Renal pelvis (tissue), 4 donors: ENCODE measurements around the gene MXD3. TPM values are rescaled to one million over a fixed set of nuclear protein-coding genes. Genes with fewer than 3 reads are reported as not detected.
"Not testable (repeated sequence)": the region's sequence is repeated elsewhere in the genome, so short reads cannot be mapped to it uniquely, and the experiment has no call there.

Experiments used
- DNase-seq: peaks from one replicate; pipeline ENCODE4 v3.0.0-alpha.2; 2013
- polyA plus RNA-seq, 3 donors: library from polyadenylated mRNA; unstranded; fragments of 120-200 nt; gene quantifications; one replicate each; pipeline ENCODE4 v1.2.1, GENCODE V29; 2013; ENCODE audit not compliant: insufficient read length in 3 of 3

The MXD3 gene
- polyA plus RNA-seq, 3 donors, result 22.4 to 30.8 (median 26.2) TPM

DNA sequence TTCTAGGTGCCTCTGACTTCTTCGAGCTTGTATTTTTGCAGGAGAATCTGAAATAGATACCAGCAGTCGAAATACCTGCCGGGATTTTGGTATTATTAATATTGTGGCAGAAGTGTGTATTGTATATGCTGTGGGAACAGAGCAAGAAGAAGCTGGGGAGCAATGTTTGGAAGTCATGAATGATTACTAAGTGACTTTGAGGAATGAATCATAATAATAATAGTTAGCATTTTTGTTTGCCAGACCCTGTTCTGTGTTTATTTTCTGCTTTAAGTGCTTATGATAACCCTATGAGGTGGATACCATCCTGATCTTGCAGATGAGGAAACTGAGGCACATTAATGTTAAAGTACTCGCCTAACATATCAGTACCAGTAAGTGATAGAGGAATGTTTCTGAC, 40.6 kb downstream of the MXD3 start:
- DNase-seq, result no peak

- no peak for DNase-seq
These were observed 41.0 kb downstream of the MXD3 start for GRCh38 chr5:177270653-177271052.

GRCh38 chr5:177269976-177270375, 41.7 kb downstream of the MXD3 start:
- no peak for DNase-seq

GRCh38 chr5:177269232-177269895, 42.3 kb downstream of the MXD3 start:
- DNase-seq, result no peak

GRCh38 chr5:177265395-177265794, 46.3 kb downstream of the MXD3 start:
- no peak for DNase-seq

DNA sequence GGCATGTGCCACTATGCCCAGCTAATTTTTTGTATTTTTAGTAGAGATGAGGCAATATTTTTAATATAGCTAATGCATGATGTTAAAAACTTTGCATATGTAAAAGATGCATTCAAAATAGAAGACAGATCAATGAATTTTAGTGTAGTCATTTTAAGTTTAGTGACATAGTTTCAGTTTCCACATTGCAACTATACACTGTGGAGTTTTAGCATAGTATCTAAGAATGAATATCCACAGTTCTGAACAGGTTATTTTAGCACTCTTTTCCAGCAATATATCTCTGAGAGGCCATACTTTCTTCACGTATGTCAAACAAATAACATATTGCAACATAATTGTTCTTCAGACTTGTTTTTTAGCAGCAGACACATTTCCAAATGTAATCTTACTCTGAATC, 47.5 kb downstream of the MXD3 start:
- no peak for DNase-seq

DNA sequence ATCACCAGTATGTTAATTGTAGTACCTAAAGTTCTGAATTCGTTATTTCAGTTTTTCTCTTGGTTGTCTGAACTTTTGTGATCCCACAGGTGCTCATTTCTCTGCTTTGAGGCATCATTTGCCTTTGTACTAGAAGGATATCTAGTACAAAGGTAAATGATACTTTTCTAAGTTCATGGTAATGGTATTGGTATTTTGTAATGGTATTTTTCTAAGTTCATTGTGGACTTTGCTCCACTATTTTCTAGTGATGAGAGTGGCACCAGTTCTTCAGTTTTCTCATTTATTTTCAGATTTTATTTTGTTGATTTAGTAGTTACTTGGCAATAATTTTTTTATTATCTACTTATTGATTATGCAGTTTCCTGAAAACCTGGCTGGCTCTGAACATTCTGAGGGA, 50.2 kb downstream of the MXD3 start:
- DNase-seq, result no peak

- no peak for DNase-seq
These were observed 50.7 kb downstream of the MXD3 start for GRCh38 chr5:177260961-177261360.

DNA sequence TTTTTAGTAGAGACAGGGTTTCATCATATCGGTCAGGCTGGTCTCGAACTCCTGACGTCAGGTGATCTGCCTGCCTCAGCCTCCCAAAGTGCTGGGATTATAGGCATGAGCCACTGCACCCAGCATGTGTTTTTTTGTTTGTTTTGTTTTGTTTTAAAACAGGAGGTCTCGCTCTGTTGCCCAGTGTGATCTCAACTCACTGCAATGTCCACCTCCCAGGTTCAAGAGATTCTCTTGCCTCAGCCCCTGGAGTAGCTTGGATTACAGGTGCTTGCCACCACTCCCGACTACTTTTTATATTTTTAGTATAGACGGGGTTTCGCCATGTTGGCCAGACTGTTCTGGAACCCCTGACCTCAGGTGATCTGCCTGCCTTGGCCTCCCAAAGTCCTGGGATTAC, 53.0 kb downstream of the MXD3 start:
- not testable (repeated sequence) for DNase-seq

Other genes with a start within 250 kb of the MXD3 start
- gene FGFR4, start 225.0 kb downstream of the MXD3 start, polyA plus RNA-seq, result 100 to 1,000 TPM in 2 of 3 donors, 10 to 100 TPM in 1; 87.4 to 103 (median 101) TPM
- 10 to 100 TPM; 62.9 to 70.0 (median 68.5) TPM for gene NSD1, start 178.1 kb downstream of the MXD3 start, polyA plus RNA-seq
- gene RAB24, start 8.2 kb downstream of the MXD3 start, polyA plus RNA-seq, result 10 to 100 TPM; 30.0 to 33.6 (median 30.9) TPM
- 100 to 1,000 TPM; 109 to 151 (median 127) TPM for gene PRELID1, start 8.1 kb downstream of the MXD3 start, polyA plus RNA-seq
- 100 to 1,000 TPM; 139 to 165 (median 142) TPM for gene LMAN2, start 39.8 kb upstream of the MXD3 start, polyA plus RNA-seq
- gene RGS14, start 46.0 kb upstream of the MXD3 start, polyA plus RNA-seq, result 10 to 100 TPM; 16.3 to 18.9 (median 17.4) TPM
- 100 to 1,000 TPM; 215 to 304 (median 249) TPM for gene SLC34A1, start 72.5 kb upstream of the MXD3 start, polyA plus RNA-seq
- gene PFN3, start 88.8 kb upstream of the MXD3 start, polyA plus RNA-seq, result 1 to 10 TPM; 3.1 to 6.2 (median 5.2) TPM
- 10 to 100 TPM in 2 of 3 donors, 1 to 10 TPM in 1; 9.1 to 22.1 (median 20.7) TPM for gene F12, start 97.7 kb upstream of the MXD3 start, polyA plus RNA-seq
- gene GRK6, start 114.8 kb upstream of the MXD3 start, polyA plus RNA-seq, result 10 to 100 TPM; 27.9 to 32.3 (median 30.6) TPM
- 1 to 10 TPM; 2.3 to 3.1 (median 2.9) TPM for gene PRR7, start 134.9 kb upstream of the MXD3 start, polyA plus RNA-seq
- 100 to 1,000 TPM; 198 to 243 (median 217) TPM for gene DBN1, start 161.7 kb upstream of the MXD3 start, polyA plus RNA-seq
- 100 to 1,000 TPM; 117 to 152 (median 120) TPM for gene PDLIM7, start 185.7 kb upstream of the MXD3 start, polyA plus RNA-seq
- 1 to 10 TPM; 6.6 to 7.2 (median 7.1) TPM for gene DOK3, start 197.9 kb upstream of the MXD3 start, polyA plus RNA-seq
- gene DDX41, start 205.1 kb upstream of the MXD3 start, polyA plus RNA-seq, result 100 to 1,000 TPM in 2 of 3 donors, 10 to 100 TPM in 1; 97.3 to 111 (median 103) TPM
- 100 to 1,000 TPM in 2 of 3 donors, 10 to 100 TPM in 1; 78.8 to 110 (median 105) TPM for gene FAM193B, start 242.7 kb upstream of the MXD3 start, polyA plus RNA-seq